Measurements from ENCODE around the gene MT2A.

DNA sequence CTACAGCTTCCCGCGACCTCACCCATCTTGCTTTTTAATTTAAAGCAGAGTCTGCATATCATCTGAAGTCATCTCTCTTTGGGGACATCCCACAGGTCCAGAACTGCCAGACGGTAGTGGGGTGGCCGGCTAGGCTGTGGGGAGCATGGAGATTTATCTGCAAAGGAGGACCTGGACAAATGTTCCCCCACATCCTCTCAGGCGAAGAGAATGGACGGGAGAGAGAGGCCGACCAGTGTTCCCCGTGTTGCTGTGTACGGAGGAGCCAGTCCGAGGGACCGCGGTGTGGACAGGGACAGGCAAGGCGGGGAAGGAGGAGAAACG lies 23.4 kb downstream of the MT2A start:
- TF ChIP-seq RAD21 (conservative IDR thresholded peaks at IDR 0.05) (no peak), POLR2AphosphoS5 (IDR thresholded peaks at IDR 0.05) (no peak)
- TF ChIP-seq, protein P1, sequence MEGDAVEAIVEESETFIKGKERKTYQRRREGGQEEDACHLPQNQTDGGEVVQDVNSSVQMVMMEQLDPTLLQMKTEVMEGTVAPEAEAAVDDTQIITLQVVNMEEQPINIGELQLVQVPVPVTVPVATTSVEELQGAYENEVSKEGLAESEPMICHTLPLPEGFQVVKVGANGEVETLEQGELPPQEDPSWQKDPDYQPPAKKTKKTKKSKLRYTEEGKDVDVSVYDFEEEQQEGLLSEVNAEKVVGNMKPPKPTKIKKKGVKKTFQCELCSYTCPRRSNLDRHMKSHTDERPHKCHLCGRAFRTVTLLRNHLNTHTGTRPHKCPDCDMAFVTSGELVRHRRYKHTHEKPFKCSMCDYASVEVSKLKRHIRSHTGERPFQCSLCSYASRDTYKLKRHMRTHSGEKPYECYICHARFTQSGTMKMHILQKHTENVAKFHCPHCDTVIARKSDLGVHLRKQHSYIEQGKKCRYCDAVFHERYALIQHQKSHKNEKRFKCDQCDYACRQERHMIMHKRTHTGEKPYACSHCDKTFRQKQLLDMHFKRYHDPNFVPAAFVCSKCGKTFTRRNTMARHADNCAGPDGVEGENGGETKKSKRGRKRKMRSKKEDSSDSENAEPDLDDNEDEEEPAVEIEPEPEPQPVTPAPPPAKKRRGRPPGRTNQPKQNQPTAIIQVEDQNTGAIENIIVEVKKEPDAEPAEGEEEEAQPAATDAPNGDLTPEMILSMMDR (IDR thresholded peaks at IDR 0.05; ENCODE audit: poor library complexity, severe bottlenecking): no peak

All from neural cell (in vitro differentiated cells).